Panc1 (cell line): Measurements from ENCODE around the gene ARX. TPM values are rescaled to one million over a fixed set of nuclear protein-coding genes. Genes with fewer than 3 reads are reported as not detected.
A peak's percentile ranks its signal among the peaks of the same experiment; 100 is the strongest.

Experiments used
- ATAC-seq: fragments of 200-7000 bp; cut with Tn5 transposase; 2 replicates; pipeline ENCODE4 v1.9.1; 2020; ENCODE audit warnings: mild to moderate bottlenecking, moderate library complexity
- BruUV-seq: library from RNA; stranded (reverse); fragments of 400-500 nt; replicated peaks from 2 replicates; lab custom pipeline; 2021; lab: Mats Ljungman, UMichigan
- CTCF ChIA-PET: fragments of 300-600 bp; sonication (Branson Sonifier 250); formaldehyde crosslinking; loops from one replicate; lab custom pipeline; 2022; ENCODE audit warnings: antibody characterized with exemption; lab: Charles Lee
- POLR2A ChIA-PET: fragments of 300-600 bp; sonication (Branson Sonifier 250); formaldehyde crosslinking; loops from one replicate; lab custom pipeline; 2022; ENCODE audit warnings: antibody characterized with exemption; lab: Charles Lee
- DNase-seq: peaks from one replicate; pipeline ENCODE4 v3.0.0-alpha.2; 2010; ENCODE audit warnings: low read depth, low spot score
- H3K27ac ChIP-seq: 2 replicates; pipeline ENCODE4 v1.5.1; 2011; ENCODE audit warnings: mild to moderate bottlenecking, low read length, inconsistent platforms
- H3K27me3 ChIP-seq: fragments of 200-500 bp; sonication (Bioruptor generic); 2 replicates; pipeline ENCODE4 v1.6.0; 2014; ENCODE audit warnings: low read length, inconsistent platforms; ENCODE audit not compliant: control insufficient read depth, insufficient read depth
- H3K36me3 ChIP-seq: fragments of 200-500 bp; sonication (Bioruptor generic); 2 replicates; pipeline ENCODE4 v1.5.1; 2014; ENCODE audit warnings: inconsistent platforms, mild to moderate bottlenecking, low read length, moderate library complexity; ENCODE audit not compliant: control insufficient read depth, insufficient read depth
- H3K4me1 ChIP-seq: 2 replicates; pipeline ENCODE4 v1.5.1; 2011; ENCODE audit warnings: inconsistent platforms, mild to moderate bottlenecking, low read length, moderate library complexity; ENCODE audit not compliant: control insufficient read depth, insufficient read depth
- H3K4me3 ChIP-seq, 2 experiments: 2 replicates each; pipeline ENCODE4 v1.5.1; 2011 to 2012; ENCODE audit warnings: low read depth in 2 of 2, low read length in 2 of 2, mild to moderate bottlenecking in 2 of 2, inconsistent platforms in 1 of 2, moderate library complexity in 1 of 2
- H3K9me3 ChIP-seq: fragments of 200-500 bp; sonication (Bioruptor generic); 2 replicates; pipeline ENCODE4 v1.5.1; 2014; ENCODE audit warnings: low read depth, mild to moderate bottlenecking, inconsistent platforms, low read length, moderate library complexity; ENCODE audit not compliant: control insufficient read depth, insufficient read depth
- POLR2AphosphoS5 ChIP-seq: IDR thresholded peaks from 2 replicates; pipeline ENCODE4 v1.6.1; 2012; ENCODE audit warnings: mild to moderate bottlenecking, low read depth, low read length, moderate library complexity
- SIN3A ChIP-seq: IDR thresholded peaks from 2 replicates; pipeline ENCODE4 v1.6.1; 2012; ENCODE audit warnings: low read depth, mild to moderate bottlenecking, low read length, moderate library complexity, borderline replicate concordance; ENCODE audit not compliant: insufficient read depth
- TCF7L2 ChIP-seq: IDR thresholded peaks from 2 replicates; pipeline ENCODE4 v1.6.1; 2011; ENCODE audit warnings: mild to moderate bottlenecking, low read depth, low read length, inconsistent platforms
- in situ Hi-C: cut with HindIII; loops from 2 replicates; pipeline ENCODE4 v1.10.0; 2016; ENCODE audit warnings: low sequenced_read_pairs, low pct_unique_long_range_greater_than_20kb
- intact Hi-C: fragments of 100-400 bp; cut with micrococcal nuclease; formaldehyde crosslinking; loops from one replicate; pipeline ENCODE4 v1.10.0; 2022; ENCODE audit not compliant: unreplicated experiment
- total RNA-seq: library from RNA; stranded (reverse); gene quantifications from one replicate; pipeline ENCODE4 v1.2.1, GENCODE V29; 2021; ENCODE audit not compliant: unreplicated experiment
- TF ChIP-seq, protein P1 (sequence below): fragments of 450-650 bp; IDR thresholded peaks from 2 replicates; pipeline ENCODE4 v1.5.1; 2017; ENCODE audit warnings: mild to moderate bottlenecking
- TF ChIP-seq, protein P2 (sequence below), 2 experiments: IDR thresholded peaks; 2 replicates each; pipeline ENCODE4 v1.6.1; 2011 to 2012; ENCODE audit warnings: low read depth in 2 of 2, control low read depth in 1 of 2, low read length in 1 of 2, mild to moderate bottlenecking in 1 of 2, moderate library complexity in 1 of 2; ENCODE audit not compliant: insufficient read depth in 1 of 2

Gene ARX
- total RNA-seq, 1 experiment from 2014 or later: 0.15 TPM

- in situ Hi-C loops (no loop called here), intact Hi-C loops (no loop called here)
- Histone ChIP-seq H3K9me3 (no peaks in the 10 kb centered on the region), H3K4me1 (no peaks in the 10 kb centered on the region), H3K4me3 (no peak overlapping the region), H3K36me3 (no peaks in the 10 kb centered on the region), H3K27me3 (peaks cover 11% of the 10 kb centered on the region), H3K27ac (no peak overlapping the region)
- no TSS peak for BruUV-seq
- TF ChIP-seq SIN3A (no peak), POLR2AphosphoS5 (no peak), TCF7L2 (no peak)
- TF ChIP-seq, protein P1, sequence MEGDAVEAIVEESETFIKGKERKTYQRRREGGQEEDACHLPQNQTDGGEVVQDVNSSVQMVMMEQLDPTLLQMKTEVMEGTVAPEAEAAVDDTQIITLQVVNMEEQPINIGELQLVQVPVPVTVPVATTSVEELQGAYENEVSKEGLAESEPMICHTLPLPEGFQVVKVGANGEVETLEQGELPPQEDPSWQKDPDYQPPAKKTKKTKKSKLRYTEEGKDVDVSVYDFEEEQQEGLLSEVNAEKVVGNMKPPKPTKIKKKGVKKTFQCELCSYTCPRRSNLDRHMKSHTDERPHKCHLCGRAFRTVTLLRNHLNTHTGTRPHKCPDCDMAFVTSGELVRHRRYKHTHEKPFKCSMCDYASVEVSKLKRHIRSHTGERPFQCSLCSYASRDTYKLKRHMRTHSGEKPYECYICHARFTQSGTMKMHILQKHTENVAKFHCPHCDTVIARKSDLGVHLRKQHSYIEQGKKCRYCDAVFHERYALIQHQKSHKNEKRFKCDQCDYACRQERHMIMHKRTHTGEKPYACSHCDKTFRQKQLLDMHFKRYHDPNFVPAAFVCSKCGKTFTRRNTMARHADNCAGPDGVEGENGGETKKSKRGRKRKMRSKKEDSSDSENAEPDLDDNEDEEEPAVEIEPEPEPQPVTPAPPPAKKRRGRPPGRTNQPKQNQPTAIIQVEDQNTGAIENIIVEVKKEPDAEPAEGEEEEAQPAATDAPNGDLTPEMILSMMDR: no peak
- TF ChIP-seq, protein P2, sequence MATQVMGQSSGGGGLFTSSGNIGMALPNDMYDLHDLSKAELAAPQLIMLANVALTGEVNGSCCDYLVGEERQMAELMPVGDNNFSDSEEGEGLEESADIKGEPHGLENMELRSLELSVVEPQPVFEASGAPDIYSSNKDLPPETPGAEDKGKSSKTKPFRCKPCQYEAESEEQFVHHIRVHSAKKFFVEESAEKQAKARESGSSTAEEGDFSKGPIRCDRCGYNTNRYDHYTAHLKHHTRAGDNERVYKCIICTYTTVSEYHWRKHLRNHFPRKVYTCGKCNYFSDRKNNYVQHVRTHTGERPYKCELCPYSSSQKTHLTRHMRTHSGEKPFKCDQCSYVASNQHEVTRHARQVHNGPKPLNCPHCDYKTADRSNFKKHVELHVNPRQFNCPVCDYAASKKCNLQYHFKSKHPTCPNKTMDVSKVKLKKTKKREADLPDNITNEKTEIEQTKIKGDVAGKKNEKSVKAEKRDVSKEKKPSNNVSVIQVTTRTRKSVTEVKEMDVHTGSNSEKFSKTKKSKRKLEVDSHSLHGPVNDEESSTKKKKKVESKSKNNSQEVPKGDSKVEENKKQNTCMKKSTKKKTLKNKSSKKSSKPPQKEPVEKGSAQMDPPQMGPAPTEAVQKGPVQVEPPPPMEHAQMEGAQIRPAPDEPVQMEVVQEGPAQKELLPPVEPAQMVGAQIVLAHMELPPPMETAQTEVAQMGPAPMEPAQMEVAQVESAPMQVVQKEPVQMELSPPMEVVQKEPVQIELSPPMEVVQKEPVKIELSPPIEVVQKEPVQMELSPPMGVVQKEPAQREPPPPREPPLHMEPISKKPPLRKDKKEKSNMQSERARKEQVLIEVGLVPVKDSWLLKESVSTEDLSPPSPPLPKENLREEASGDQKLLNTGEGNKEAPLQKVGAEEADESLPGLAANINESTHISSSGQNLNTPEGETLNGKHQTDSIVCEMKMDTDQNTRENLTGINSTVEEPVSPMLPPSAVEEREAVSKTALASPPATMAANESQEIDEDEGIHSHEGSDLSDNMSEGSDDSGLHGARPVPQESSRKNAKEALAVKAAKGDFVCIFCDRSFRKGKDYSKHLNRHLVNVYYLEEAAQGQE (IDR thresholded peaks at IDR 0.05; ENCODE audit: insufficient read depth in 1 of 2, low read depth in 2 of 2, low read length in 1 of 2): no peak
- ATAC-seq (peak; percentile 66; the same call in 1 of the 2 replicates), DNase-seq (no peak)
- CTCF ChIA-PET: no interaction called here
- POLR2A ChIA-PET: no interaction called here
Observed at GRCh38 chrX:25012433-25012735, 3.4 kb downstream of the ARX start.

DNA sequence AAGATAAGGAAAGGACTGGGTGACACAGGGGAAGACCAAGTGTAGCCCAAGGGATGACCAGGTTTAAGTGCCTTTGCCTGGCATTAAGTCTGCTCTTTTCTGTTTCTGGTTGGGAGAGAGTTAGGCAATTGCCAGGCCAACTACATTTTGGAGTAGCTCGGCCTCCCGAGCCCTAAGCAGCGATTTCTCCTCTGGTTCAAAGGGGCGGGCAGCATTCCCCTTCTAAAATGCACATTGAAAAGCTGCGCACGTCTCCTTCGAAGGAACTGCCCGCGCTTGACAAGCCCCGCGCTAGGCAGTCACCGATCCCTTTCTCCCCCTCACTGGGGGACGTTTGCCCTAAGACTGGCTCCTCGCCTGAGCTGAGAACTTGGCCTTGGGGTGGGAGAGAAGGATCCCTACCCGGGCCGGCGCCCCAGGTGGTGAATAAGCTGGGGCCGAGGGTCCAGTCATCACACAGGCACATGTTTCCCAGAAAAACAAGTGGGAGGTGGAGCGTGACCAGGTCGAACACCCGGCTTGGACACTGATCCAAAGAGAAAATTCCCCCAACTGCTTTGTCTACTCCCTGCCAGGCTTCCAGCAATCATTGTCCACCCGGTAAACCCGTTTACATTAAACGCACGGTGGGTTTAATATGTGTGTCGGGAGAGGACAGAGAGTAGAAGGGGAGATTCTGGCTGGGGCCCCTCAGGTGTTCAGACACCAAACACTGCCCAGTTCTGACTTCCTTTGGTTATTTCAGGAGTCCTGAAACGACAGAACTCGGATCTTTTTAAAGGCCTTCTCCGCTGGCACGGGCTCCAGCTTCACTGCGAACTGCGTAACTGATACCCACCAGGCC, 4.0 kb downstream of the ARX start:
- peaks cover 11% of the 10 kb centered on the region for H3K27me3 ChIP-seq
- H3K9me3 ChIP-seq: no peaks in the 10 kb centered on the region
- in situ Hi-C loops (no loop called here), intact Hi-C loops (no loop called here)
- H3K4me3 ChIP-seq: no peak overlapping the region
- TF ChIP-seq POLR2AphosphoS5 (no peak), SIN3A (no peak), TCF7L2 (no peak)
- TF ChIP-seq, protein P2 (IDR thresholded peaks at IDR 0.05; ENCODE audit: insufficient read depth in 1 of 2, low read depth in 2 of 2, low read length in 1 of 2): no peak
- TF ChIP-seq, protein P1: no peak
- CTCF ChIA-PET: no interaction called here
- POLR2A ChIA-PET: no interaction called here
- H3K36me3 ChIP-seq: no peaks in the 10 kb centered on the region
- ATAC-seq: no peak
- H3K4me1 ChIP-seq: no peaks in the 10 kb centered on the region
- no peak for DNase-seq
- BruUV-seq: no TSS peak
- no peak overlapping the region for H3K27ac ChIP-seq
